Cardiac muscle cell (in vitro differentiated cells and primary cell): ENCODE data around the gene GPATCH3. TPM values are rescaled to one million over a fixed set of nuclear protein-coding genes. Genes with fewer than 3 reads are reported as not detected.
A peak's percentile ranks its signal among the peaks of the same experiment; 100 is the strongest.
"Not testable (repeated sequence)": the region's sequence is repeated elsewhere in the genome, so short reads cannot be mapped to it uniquely, and the experiment has no call there.

Experiments used
- DNase-seq, 2 donors: peaks; one replicate each; pipeline versions ENCODE4 v3.0.0 to v3.0.0-alpha.2; 2010 to 2017; ENCODE audit warnings: low read depth in 1 of 2, low spot score in 1 of 2
- H3K27ac ChIP-seq: fragments of 200-600 bp; sonication (generic); 2 replicates; pipeline ENCODE4 v1.5.1; 2016
- H3K27me3 ChIP-seq: fragments of 200-600 bp; sonication (generic); 2 replicates; pipeline ENCODE4 v1.6.0; 2016; ENCODE audit warnings: control low read depth
- H3K36me3 ChIP-seq: fragments of 200-600 bp; sonication (generic); 2 replicates; pipeline ENCODE4 v1.5.1; 2016; ENCODE audit warnings: control low read depth
- H3K4me1 ChIP-seq: fragments of 200-600 bp; sonication (generic); 2 replicates; pipeline ENCODE4 v1.8.1; 2017; ENCODE audit warnings: low read depth, mild to moderate bottlenecking, mixed run types
- H3K4me3 ChIP-seq: fragments of 200-600 bp; sonication (generic); 2 replicates; pipeline ENCODE4 v1.5.1; 2016; ENCODE audit warnings: mild to moderate bottlenecking
- H3K9me3 ChIP-seq: fragments of 200-600 bp; sonication (generic); 2 replicates; pipeline ENCODE4 v1.5.1; 2017; ENCODE audit warnings: low read depth, mild to moderate bottlenecking, control low read depth
- polyA plus RNA-seq: library from polyadenylated mRNA; unstranded; fragments of >200 nt; fragmentation: Nextera tagmentation; extraction: Ambion mirVana; gene quantifications from 2 replicates; pipeline ENCODE4 v1.2.1, GENCODE V29; 2016
- total RNA-seq: library from RNA; depleted of rRNA; stranded (reverse); fragments of >200 nt; gene quantifications from 2 replicates; pipeline ENCODE4 v1.2.3, GENCODE V29; 2016
- TF ChIP-seq, protein P1 (sequence below): IDR thresholded peaks from 2 replicates; pipeline ENCODE4 v1.5.1; 2012; ENCODE audit warnings: low read depth, mild to moderate bottlenecking, low read length

Gene GPATCH3
- total RNA-seq = 11.0 and 16.1 TPM in 2 replicates
- polyA plus RNA-seq = 15.9 and 16.1 TPM in 2 replicates

DNA sequence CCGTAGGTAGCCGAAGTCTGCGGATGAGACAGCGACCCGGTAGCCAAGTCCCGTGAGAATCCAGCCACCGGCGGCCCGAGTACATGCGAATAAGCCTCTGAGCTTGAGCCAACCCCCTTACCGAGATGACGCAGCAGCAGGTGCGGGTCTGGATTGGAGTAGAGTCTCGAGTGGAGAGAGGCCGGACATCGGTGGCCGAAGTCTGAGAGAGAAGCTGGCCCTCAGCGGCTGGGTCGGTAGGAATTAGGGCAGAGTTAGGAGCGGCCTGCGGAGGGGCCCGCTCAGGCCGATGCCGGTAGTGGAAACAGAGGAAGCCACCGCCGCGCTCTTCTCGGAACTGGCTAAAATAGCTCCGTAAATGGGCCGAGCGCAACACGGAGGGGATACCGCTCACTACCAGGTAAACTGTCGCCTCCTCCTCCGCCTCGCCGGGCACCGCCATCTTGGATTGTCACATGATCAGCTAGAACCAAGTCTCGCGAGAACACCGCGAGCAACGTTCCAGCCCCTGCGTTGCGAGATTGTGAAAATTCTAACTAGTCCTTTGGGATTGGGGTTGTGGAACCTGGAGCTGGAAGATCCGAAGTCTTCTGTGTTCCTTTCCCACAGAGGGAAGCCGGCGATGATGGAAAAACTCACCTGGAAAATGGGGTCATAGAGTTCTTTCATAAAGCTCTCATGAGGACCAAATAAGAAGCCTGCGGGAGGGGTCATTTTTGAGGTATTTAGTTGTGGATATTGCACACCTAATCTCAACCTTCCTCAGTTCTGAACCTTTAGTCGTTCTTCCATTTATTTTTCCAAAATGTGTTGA lies at the start of gene GPATCH3:
GPATCH3 (minus strand) TSS at position 467 of the 814 bp plus-strand sequence; CDS start at position 442, 25 bp downstream.
- TF ChIP-seq, protein P1, sequence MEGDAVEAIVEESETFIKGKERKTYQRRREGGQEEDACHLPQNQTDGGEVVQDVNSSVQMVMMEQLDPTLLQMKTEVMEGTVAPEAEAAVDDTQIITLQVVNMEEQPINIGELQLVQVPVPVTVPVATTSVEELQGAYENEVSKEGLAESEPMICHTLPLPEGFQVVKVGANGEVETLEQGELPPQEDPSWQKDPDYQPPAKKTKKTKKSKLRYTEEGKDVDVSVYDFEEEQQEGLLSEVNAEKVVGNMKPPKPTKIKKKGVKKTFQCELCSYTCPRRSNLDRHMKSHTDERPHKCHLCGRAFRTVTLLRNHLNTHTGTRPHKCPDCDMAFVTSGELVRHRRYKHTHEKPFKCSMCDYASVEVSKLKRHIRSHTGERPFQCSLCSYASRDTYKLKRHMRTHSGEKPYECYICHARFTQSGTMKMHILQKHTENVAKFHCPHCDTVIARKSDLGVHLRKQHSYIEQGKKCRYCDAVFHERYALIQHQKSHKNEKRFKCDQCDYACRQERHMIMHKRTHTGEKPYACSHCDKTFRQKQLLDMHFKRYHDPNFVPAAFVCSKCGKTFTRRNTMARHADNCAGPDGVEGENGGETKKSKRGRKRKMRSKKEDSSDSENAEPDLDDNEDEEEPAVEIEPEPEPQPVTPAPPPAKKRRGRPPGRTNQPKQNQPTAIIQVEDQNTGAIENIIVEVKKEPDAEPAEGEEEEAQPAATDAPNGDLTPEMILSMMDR = no peak
- H3K9me3 ChIP-seq = no peaks in the 10 kb centered on the region
- peaks cover 6% of the 10 kb centered on the region for H3K4me1 ChIP-seq
- peak within 1 kb of the TSS; percentile 98 for H3K27ac ChIP-seq
- H3K36me3 ChIP-seq = peaks cover 5% of the 10 kb centered on the region
- peak within 1 kb of the TSS; percentile 59 for H3K4me3 ChIP-seq
- no peaks in the 10 kb centered on the region for H3K27me3 ChIP-seq
- peak; percentile 95 for DNase-seq

GRCh38 chr1:26949926-26950319 lies 49.7 kb upstream of the GPATCH3 start:
- TF ChIP-seq, protein P1 = no peak
- no peaks in the 10 kb centered on the region for H3K4me1 ChIP-seq

DNA sequence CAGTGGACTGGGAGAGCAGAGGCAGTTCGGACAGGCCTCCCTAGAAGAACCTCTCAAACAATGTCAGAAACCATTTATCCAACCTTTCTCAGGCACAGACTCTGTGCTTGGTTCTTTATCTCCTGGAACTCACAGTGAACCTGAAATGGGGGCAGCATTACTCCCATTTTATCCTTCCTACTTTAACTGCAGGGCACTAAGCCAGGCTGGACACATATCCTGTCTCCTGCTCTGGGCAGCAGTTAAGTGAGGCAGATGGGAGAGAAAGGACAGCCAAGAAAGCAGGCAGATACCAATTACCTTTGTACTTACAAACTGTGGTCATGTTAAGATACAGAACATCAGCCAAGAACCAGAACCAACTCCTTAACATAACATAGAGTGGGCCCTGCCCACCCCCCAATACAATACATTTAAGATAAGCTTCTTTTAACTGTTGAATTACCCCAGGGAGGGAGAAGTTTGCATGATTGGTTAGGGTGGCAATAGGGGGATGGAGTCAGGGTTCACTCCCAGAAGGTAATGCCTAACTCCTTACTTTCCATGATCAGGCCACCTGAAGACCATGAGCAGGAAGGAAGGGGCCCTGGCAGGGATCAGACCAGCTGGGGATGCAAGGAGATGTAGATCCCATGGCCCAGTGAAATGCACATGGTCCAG lies 49.1 kb upstream of the GPATCH3 start:
- no peak overlapping the region for H3K4me3 ChIP-seq
- no peaks in the 10 kb centered on the region for H3K9me3 ChIP-seq
- TF ChIP-seq, protein P1 = no peak
- H3K27me3 ChIP-seq = no peaks in the 10 kb centered on the region
- no peaks in the 10 kb centered on the region for H3K4me1 ChIP-seq
- peak in 1 of 2 donors; percentile 38 for DNase-seq
- no peak overlapping the region for H3K27ac ChIP-seq
- peaks cover 23% of the 10 kb centered on the region for H3K36me3 ChIP-seq

More at GRCh38 chr1:26949926-26950319, 49.7 kb upstream of the GPATCH3 start:
- Histone ChIP-seq H3K36me3 (peaks cover 19% of the 10 kb centered on the region), H3K27me3 (no peaks in the 10 kb centered on the region), H3K9me3 (no peaks in the 10 kb centered on the region), H3K4me3 (no peak overlapping the region), H3K27ac (no peak overlapping the region)
- no peak for DNase-seq

- H3K27me3 ChIP-seq, H3K4me3 ChIP-seq, DNase-seq, H3K4me1 ChIP-seq, H3K9me3 ChIP-seq, H3K27ac ChIP-seq: not testable (repeated sequence)
- H3K36me3 ChIP-seq = peaks cover 29% of the 10 kb centered on the region
These were observed 48.4 kb upstream of the GPATCH3 start for GRCh38 chr1:26948725-26949057.

DNA sequence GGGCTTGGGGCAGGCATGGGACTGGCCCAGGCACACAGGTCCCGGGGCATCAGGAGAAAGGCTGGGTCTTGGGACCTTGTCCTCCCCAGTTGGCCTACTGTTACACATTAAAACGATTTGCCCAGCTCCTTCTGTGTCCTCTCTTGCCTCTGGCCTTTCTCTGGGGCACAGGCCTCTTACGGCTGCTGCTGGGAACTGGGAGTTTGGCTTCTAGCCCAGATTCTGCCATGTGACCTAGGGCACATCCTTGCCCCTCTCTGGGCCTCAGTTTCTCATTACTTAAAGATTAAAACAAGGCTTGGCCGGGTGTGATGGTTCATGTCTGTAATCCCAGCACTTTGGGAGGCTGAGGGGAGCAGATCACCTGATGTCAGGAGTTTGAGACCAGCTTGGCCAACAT lies 46.0 kb upstream of the GPATCH3 start:
- Histone ChIP-seq H3K36me3 (peaks cover 49% of the 10 kb centered on the region), H3K27me3 (no peaks in the 10 kb centered on the region), H3K27ac (no peak overlapping the region), H3K4me1 (no peaks in the 10 kb centered on the region), H3K4me3 (no peak overlapping the region), H3K9me3 (no peaks in the 10 kb centered on the region)
- TF ChIP-seq, protein P1 = no peak
- no peak for DNase-seq

DNA sequence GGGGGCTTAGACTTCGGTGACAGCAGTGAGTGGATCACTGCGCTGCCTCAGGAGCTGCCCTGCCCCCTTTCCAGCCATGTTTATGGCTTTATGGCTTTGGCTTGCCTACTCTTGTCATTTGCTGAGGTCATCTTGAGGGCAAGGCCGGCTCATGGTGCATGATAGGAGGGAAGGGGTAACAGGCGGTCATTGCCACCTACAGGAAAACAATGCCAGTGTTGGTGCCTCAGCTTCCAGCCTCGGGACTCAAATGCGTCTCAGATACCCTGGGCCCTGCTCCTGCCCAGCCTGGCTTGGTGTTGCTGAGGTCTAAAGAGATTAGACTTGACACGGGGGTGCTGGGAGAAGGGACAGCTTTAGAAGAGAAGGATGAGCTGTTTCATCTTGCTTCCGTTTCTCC lies 45.5 kb upstream of the GPATCH3 start:
- Histone ChIP-seq H3K9me3 (no peaks in the 10 kb centered on the region), H3K36me3 (peaks cover 49% of the 10 kb centered on the region), H3K27me3 (no peaks in the 10 kb centered on the region), H3K4me3 (no peak overlapping the region), H3K4me1 (no peaks in the 10 kb centered on the region), H3K27ac (no peak overlapping the region)
- TF ChIP-seq, protein P1 = no peak
- no peak for DNase-seq
